ENCODE measurements around the gene EFHD2.

EFHD2 gene

DNA sequence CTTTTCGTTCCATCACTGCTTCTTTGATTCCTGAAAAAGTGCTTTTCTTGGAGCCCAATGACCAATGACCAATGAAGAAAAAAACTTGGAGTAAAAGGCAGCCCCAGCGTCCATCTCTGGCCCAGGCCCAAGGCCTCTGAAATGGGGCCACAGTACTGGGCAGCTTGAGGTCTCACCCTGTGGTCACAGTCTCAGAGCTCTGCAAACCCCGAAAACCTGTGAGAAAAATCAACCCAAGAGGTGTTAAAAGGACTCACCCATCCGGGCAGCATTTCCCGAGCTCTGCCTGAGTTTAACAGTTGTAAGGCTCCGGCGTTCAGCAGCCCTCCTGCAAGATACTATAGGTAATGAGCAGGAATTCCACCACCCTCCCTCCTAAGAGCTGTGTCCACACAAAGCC is 2.1 kb upstream of the EFHD2 start:
- Histone ChIP-seq H3K4me3 (ENCODE audit: low read depth, low read length) (no peak overlapping the region), H3K4me1 (ENCODE audit: control insufficient read depth, insufficient read depth, low read length) (peaks cover 3% of the 10 kb centered on the region; the same call in 1 of the 2 replicates), H3K9me3 (ENCODE audit: control insufficient read depth, insufficient read depth, low read depth, low read length) (no peaks in the 10 kb centered on the region), H3K36me3 (ENCODE audit: control insufficient read depth in 2 of 2, insufficient read depth in 1 of 2, low read length in 2 of 2) (peaks cover 0 to 3% of the 10 kb centered on the region in 2 experiments; a peak in 1 of 3 replicates), H3K27ac (ENCODE audit: extremely low read depth, low read depth, low read length) (no peak overlapping the region)
- TF ChIP-seq ZNF423 (tag by site-specific recombination; IDR thresholded peaks at IDR 0.05) (no peak), SALL2 (tag by site-specific recombination; IDR thresholded peaks at IDR 0.05; ENCODE audit: borderline replicate concordance) (no peak), HOXC10 (CRISPR knock-in tag; IDR thresholded peaks at IDR 0.05) (no peak), ZNF48 (tag by site-specific recombination; IDR thresholded peaks at IDR 0.05) (no peak), ZNF473 (tag by site-specific recombination; IDR thresholded peaks at IDR 0.05) (no peak), ZFP37 (tag by site-specific recombination; IDR thresholded peaks at IDR 0.05) (no peak), ZFHX2 (tag by site-specific recombination; conservative IDR thresholded peaks at IDR 0.05) (no peak)
- TF ChIP-seq, protein P1, sequence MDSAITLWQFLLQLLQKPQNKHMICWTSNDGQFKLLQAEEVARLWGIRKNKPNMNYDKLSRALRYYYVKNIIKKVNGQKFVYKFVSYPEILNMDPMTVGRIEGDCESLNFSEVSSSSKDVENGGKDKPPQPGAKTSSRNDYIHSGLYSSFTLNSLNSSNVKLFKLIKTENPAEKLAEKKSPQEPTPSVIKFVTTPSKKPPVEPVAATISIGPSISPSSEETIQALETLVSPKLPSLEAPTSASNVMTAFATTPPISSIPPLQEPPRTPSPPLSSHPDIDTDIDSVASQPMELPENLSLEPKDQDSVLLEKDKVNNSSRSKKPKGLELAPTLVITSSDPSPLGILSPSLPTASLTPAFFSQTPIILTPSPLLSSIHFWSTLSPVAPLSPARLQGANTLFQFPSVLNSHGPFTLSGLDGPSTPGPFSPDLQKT (IDR thresholded peaks at IDR 0.05; ENCODE audit: borderline replicate concordance, low read depth, low read length) = no peak
- POLR2A ChIA-PET = no interaction called here
- CTCF ChIA-PET = interaction anchor here (0.7 to 2.0 kb wide), 3 partner anchors 19 to 83 kb away, joined by 3 to 10 read pairs (median 3); no protein-coding TSS in a partner anchor

DNA sequence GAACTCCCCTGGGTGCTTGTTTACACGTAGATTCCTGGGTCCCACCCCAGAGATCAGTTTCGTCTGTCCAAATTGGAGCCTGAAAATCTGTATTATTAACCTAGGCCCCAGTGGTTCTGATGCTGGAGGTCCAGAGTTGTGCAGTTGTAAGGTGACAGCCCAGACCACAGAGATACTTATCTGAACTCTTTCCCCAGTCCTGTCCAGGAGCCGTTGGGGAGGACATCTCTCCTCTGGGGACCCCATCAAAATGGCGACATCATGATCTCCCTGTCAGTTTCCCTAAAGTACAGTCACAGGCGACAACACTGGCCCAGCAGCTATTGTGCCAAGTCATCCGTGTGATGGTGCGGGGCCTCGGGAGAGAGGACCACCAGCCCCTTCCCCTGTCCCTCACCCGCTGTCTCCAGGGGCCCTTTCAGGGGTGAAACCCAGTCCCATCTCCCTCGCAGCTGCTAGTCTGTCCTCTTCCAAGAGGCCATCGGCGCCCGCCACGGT is 749 bp upstream of the EFHD2 start:
- Histone ChIP-seq H3K27ac (ENCODE audit: extremely low read depth, low read depth, low read length) (no peak overlapping the region; the same call in 1 of the 2 replicates), H3K4me3 (ENCODE audit: low read depth, low read length) (peak overlapping the region; percentile 72), H3K4me1 (ENCODE audit: control insufficient read depth, insufficient read depth, low read length) (peaks cover 3% of the 10 kb centered on the region; the same call in 1 of the 2 replicates), H3K9me3 (ENCODE audit: control insufficient read depth, insufficient read depth, low read depth, low read length) (no peaks in the 10 kb centered on the region), H3K36me3 (ENCODE audit: control insufficient read depth in 2 of 2, insufficient read depth in 1 of 2, low read length in 2 of 2) (peaks cover 0 to 10% of the 10 kb centered on the region in 2 experiments; a peak in 1 of 3 replicates)
- CTCF ChIA-PET = interaction anchor here (0.6 to 2.0 kb wide), 3 partner anchors 22 to 209 kb away, joined by 3 to 10 read pairs (median 4); no protein-coding TSS in a partner anchor
- TF ChIP-seq ZNF114 (tag by site-specific recombination; IDR thresholded peaks at IDR 0.05) (no peak), ZBTB48 (tag by site-specific recombination; IDR thresholded peaks at IDR 0.05) (peak; percentile 67; the same call in 1 of the 2 replicates), ZNF677 (tag by site-specific recombination; IDR thresholded peaks at IDR 0.05) (no peak), ZNF335 (tag by site-specific recombination; conservative IDR thresholded peaks at IDR 0.05) (peak; percentile 98), ZBTB20 (tag by site-specific recombination; IDR thresholded peaks at IDR 0.05) (peak; percentile 75), YY1 (tag by site-specific recombination; IDR thresholded peaks at IDR 0.05) (no peak), SETDB1 (IDR thresholded peaks at IDR 0.05; ENCODE audit: insufficient read length, low read length) (no peak), ZSCAN16 (tag by site-specific recombination; IDR thresholded peaks at IDR 0.05) (no peak), ZBTB17 (tag by site-specific recombination; IDR thresholded peaks at IDR 0.05) (peak; percentile 27; the same call in 1 of the 2 replicates)
- TF ChIP-seq, protein P2, sequence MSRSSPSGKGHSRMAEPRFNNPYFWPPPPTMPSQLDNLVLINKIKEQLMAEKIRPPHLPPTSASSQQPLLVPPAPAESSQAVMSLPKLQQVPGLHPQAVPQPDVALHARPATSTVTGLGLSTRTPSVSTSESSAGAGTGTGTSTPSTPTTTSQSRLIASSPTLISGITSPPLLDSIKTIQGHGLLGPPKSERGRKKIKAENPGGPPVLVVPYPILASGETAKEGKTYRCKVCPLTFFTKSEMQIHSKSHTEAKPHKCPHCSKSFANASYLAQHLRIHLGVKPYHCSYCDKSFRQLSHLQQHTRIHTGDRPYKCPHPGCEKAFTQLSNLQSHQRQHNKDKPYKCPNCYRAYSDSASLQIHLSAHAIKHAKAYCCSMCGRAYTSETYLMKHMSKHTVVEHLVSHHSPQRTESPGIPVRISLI (tag by site-specific recombination; IDR thresholded peaks at IDR 0.05) = no peak
- TF ChIP-seq, protein P3, sequence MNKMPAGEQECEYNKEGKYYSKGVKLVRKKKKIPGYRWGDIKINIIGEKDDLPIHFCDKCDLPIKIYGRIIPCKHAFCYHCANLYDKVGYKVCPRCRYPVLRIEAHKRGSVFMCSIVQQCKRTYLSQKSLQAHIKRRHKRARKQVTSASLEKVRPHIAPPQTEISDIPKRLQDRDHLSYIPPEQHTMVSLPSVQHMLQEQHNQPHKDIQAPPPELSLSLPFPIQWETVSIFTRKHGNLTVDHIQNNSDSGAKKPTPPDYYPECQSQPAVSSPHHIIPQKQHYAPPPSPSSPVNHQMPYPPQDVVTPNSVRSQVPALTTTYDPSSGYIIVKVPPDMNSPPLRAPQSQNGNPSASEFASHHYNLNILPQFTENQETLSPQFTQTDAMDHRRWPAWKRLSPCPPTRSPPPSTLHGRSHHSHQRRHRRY (tag by site-specific recombination; IDR thresholded peaks at IDR 0.05) = no peak
- TF ChIP-seq, protein P4, sequence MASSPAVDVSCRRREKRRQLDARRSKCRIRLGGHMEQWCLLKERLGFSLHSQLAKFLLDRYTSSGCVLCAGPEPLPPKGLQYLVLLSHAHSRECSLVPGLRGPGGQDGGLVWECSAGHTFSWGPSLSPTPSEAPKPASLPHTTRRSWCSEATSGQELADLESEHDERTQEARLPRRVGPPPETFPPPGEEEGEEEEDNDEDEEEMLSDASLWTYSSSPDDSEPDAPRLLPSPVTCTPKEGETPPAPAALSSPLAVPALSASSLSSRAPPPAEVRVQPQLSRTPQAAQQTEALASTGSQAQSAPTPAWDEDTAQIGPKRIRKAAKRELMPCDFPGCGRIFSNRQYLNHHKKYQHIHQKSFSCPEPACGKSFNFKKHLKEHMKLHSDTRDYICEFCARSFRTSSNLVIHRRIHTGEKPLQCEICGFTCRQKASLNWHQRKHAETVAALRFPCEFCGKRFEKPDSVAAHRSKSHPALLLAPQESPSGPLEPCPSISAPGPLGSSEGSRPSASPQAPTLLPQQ (tag by site-specific recombination; IDR thresholded peaks at IDR 0.05) = peak; percentile 16; the same call in 1 of the 2 replicates
- TF ChIP-seq, protein P5, sequence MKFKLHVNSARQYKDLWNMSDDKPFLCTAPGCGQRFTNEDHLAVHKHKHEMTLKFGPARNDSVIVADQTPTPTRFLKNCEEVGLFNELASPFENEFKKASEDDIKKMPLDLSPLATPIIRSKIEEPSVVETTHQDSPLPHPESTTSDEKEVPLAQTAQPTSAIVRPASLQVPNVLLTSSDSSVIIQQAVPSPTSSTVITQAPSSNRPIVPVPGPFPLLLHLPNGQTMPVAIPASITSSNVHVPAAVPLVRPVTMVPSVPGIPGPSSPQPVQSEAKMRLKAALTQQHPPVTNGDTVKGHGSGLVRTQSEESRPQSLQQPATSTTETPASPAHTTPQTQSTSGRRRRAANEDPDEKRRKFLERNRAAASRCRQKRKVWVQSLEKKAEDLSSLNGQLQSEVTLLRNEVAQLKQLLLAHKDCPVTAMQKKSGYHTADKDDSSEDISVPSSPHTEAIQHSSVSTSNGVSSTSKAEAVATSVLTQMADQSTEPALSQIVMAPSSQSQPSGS (tag by site-specific recombination; IDR thresholded peaks at IDR 0.05; ENCODE audit: low read depth) = peak; percentile 50; the same call in 1 of the 2 replicates
- POLR2A ChIA-PET = no interaction called here

Data from HEK293 (cell line).